HepG2 (cell line): ENCODE data around the gene NR2F6. TPM values are rescaled to one million over a fixed set of nuclear protein-coding genes. Genes with fewer than 3 reads are reported as not detected.
A peak's percentile ranks its signal among the peaks of the same experiment; 100 is the strongest.

Experiments
- CHD2 ChIP-seq: IDR thresholded peaks from 2 replicates; pipeline ENCODE4 v1.6.1; 2011; ENCODE audit warnings: low read depth, low read length, improper control_type of control experiment
- CTCF ChIP-seq: sonication (generic); formaldehyde crosslinking; IDR thresholded peaks from 2 replicates; pipeline ENCODE4 v1.5.0; 2020; ENCODE audit warnings: mild to moderate bottlenecking, missing genetic modification reagents, moderate library complexity
- MEF2D ChIP-seq: sonication (generic); formaldehyde crosslinking; IDR thresholded peaks from 2 replicates; pipeline ENCODE4 v1.5.1; 2020; ENCODE audit warnings: mild to moderate bottlenecking, missing genetic modification reagents
- MTERF4 ChIP-seq: sonication (generic); formaldehyde crosslinking; IDR thresholded peaks from 2 replicates; pipeline ENCODE4 v1.8.0; 2023; ENCODE audit warnings: mild to moderate bottlenecking, missing genetic modification reagents
- NFAT5 ChIP-seq: sonication (generic); formaldehyde crosslinking; IDR thresholded peaks from 2 replicates; pipeline ENCODE4 v1.4.0; 2020; ENCODE audit warnings: missing genetic modification reagents
- PLSCR1 ChIP-seq: sonication (generic); formaldehyde crosslinking; IDR thresholded peaks from 2 replicates; pipeline ENCODE4 v1.5.0; 2020; ENCODE audit warnings: missing genetic modification reagents, mild to moderate bottlenecking, borderline replicate concordance
- RFXANK ChIP-seq: IDR thresholded peaks from 2 replicates; pipeline ENCODE4 v1.6.1; 2016
- SMAD1 ChIP-seq: sonication (generic); formaldehyde crosslinking; IDR thresholded peaks from 2 replicates; pipeline ENCODE4 v1.4.0; 2020; ENCODE audit warnings: missing genetic modification reagents, low read depth, mild to moderate bottlenecking, borderline replicate concordance
- TBX3 ChIP-seq: fragments of 450-650 bp; IDR thresholded peaks from 2 replicates; pipeline ENCODE4 v1.6.1; 2017; ENCODE audit warnings: antibody characterized with exemption, mild to moderate bottlenecking, inconsistent platforms, borderline replicate concordance
- ZNF24 ChIP-seq: fragments of 450-650 bp; IDR thresholded peaks from 2 replicates; pipeline ENCODE4 v1.6.1; 2017; ENCODE audit warnings: antibody characterized with exemption, mild to moderate bottlenecking
- ZNF354B ChIP-seq: sonication (generic); formaldehyde crosslinking; IDR thresholded peaks from 2 replicates; pipeline ENCODE4 v1.8.0; 2022; ENCODE audit warnings: mild to moderate bottlenecking, missing genetic modification reagents
- ZNF549 ChIP-seq: sonication (generic); formaldehyde crosslinking; IDR thresholded peaks from 2 replicates; pipeline ENCODE4 v1.5.0; 2020; ENCODE audit warnings: missing genetic modification reagents
- ZNF710 ChIP-seq: sonication (generic); formaldehyde crosslinking; IDR thresholded peaks from 2 replicates; pipeline ENCODE4 v1.5.0; 2020; ENCODE audit warnings: mild to moderate bottlenecking, missing genetic modification reagents, borderline replicate concordance
- ZNF841 ChIP-seq: sonication (generic); formaldehyde crosslinking; IDR thresholded peaks from 2 replicates; pipeline ENCODE4 v1.8.1; 2023; ENCODE audit warnings: missing genetic modification reagents, borderline replicate concordance
- ZNF883 ChIP-seq: sonication (generic); formaldehyde crosslinking; IDR thresholded peaks from 2 replicates; pipeline ENCODE4 v1.5.1; 2020; ENCODE audit warnings: mild to moderate bottlenecking, missing genetic modification reagents; ENCODE audit errors: not compliant biosample characterization
- ZSCAN29 ChIP-seq: sonication (generic); formaldehyde crosslinking; conservative IDR thresholded peaks from 2 replicates; pipeline ENCODE4 v1.4.0; 2020; ENCODE audit warnings: mild to moderate bottlenecking, missing genetic modification reagents
- polyA plus RNA-seq, 8 experiments: library from polyadenylated mRNA; depleted of rRNA in 3 of 8; stranded (reverse) in 7 of 8; unstranded in 1 of 8; fragments of >200 nt; fragmentation: Illumina TruSeq in 4 of 8; extraction: Trizol in 4 of 8; gene quantifications; 2 replicates each; pipeline versions ENCODE4 v1.2.1 to v1.2.3, GENCODE V29; 2011 to 2016; ENCODE audit warnings: low read depth in 4 of 8, missing spikeins in 1 of 8, mixed read lengths in 1 of 8; ENCODE audit not compliant: insufficient read depth in 1 of 8
- total RNA-seq, 5 experiments: library from RNA; depleted of rRNA; stranded (reverse); fragments of >200 nt; fragmentation: Illumina TruSeq; extraction: Trizol; gene quantifications; 2 replicates each; pipeline ENCODE4 v1.2.3, GENCODE V29; 2016; ENCODE audit warnings: low read depth in 1 of 5

NR2F6 gene
- total and polyA plus RNA-seq, 2 of the 13 experiments (the other 11 are each of a cell fraction or from before 2014, with no cell fraction given): 30.9 to 72.4 TPM

GRCh38 chr19:17215127-17215971 lies 30.4 kb downstream of the NR2F6 start, which contains the start of gene USE1 (continued):
- TF ChIP-seq MEF2D (CRISPR knock-in tag) (no peak; the same call in 1 of the 2 replicates), ZNF883 (no peak), CTCF (CRISPR knock-in tag) (0 out of 2 replicates have a peak, but pooled peaks have one; percentile 10), CHD2 (no peak), SMAD1 (CRISPR knock-in tag) (0 out of 2 replicates have a peak, but pooled peaks have one; percentile 8), ZSCAN29 (CRISPR knock-in tag) (no peak), ZNF710 (peak; percentile 69; the same call in 1 of the 2 replicates), TBX3 (no peak), MTERF4 (no peak; the same call in 1 of the 2 replicates), RFXANK (CRISPR knock-in tag) (no peak), ZNF549 (no peak), PLSCR1 (no peak), ZNF841 (CRISPR knock-in tag) (no peak), NFAT5 (CRISPR knock-in tag) (no peak), ZNF354B (no peak), ZNF24 (no peak; the same call in 1 of the 2 replicates)
